Measurements from ENCODE around the gene TPCN2.
A peak's percentile ranks its signal among the peaks of the same experiment; 100 is the strongest.

TPCN2 gene

GRCh38 chr11:69010964-69011623, 37.6 kb upstream of the TPCN2 start:
- no peak for DNase-seq

DNA sequence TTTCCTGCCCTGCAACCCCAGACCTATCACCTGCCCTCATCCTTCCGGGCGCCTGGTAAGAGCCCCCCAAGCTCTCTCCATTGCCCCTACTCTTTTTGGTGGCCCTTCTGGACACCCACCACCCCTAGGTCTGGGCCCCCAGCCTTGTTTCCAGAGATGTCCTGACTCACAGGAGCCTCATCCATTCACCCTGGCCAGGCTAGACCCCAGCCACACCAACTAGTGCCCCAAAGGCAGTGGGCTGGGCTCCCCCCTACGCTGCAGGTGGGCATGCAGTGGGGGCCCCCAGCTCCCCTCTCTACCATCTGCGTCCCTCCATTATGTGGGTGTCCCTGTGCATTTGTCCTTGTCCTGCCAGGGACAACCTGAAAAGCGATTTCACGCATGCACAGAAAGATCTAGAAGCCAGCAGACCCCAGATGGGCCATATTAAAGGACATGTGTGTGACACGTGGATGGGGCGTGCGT, 37.1 kb upstream of the TPCN2 start:
- DNase-seq, result no peak

- no peak for DNase-seq
These were observed 36.4 kb upstream of the TPCN2 start for GRCh38 chr11:69012092-69013008.

- peak; percentile 28 to 65 for DNase-seq
These were observed 35.5 kb upstream of the TPCN2 start, which contains the start of gene MRGPRF for GRCh38 chr11:69013009-69013951. TSS of gene MRGPRF (minus strand) at chr11:69013246. CDS start at chr11:69009901, 3,345 bp downstream.

DNA sequence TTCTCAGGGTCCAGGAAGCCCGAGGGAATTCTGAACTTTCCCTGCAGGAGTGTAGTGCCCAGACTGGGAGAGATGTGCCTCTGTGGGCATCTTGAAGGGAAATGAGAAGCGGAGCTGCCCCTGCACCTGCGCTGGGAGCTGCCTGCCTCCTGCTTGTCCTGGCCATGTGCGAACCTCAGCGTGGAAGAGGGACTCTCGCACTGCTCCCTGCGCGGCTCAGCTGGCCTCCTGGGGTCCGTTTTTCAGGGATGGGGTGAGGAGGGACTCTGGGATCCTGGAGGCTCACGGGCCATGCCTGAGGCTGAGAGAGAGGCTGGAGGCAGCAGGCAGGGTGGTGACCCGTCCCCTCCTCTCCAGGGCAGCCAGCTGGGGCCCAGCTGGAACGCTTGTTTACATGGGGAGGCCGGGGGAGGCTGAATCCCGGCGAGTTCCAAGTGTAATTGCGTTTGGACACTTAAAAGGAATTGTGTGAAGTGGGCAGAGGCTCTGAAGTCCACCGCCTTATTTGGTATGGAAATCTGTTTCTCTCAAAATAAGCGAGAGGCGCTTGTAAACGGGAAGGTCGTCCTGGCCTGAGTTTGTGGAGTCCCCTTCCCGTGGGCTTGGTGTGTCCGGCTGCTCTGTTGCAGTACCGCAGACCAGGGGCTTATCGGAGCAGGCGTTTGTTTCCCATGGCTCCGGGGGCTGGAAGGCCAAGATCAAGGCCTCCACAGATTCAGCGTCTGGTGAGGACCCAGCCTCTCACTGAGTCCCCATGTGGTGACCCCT, 34.5 kb upstream of the TPCN2 start:
- DNase-seq, result no peak

DNA sequence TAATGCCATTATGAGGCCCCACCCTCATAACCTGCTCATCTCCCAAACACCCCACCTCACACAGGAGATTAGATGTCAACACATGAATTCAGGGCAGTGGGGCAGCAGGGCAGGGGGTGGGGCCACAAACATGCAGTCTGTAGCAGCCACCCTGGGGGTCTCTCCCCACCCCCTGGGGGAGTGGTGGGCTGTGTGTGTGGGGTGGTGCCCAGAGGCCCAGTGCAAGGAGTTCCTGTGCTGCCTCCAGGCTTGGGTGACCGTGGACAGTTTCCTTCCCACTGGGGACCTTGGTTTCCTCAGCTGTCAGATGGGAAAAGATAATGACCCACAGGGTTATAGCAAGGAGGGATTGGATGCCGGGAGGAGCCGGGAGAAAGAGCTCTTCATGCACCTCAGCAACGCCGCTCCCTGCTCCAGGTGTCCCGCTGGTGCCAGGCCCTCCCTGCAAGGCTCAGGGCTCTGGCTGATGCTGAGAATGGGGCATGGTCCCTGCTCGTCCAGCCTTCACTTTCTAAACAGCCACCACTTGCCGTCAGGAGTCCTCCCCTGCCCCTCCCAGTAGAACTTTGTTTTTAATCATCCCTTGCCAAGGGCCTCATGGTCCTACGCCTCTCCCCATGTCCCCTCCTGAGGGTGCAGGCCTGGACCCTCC, 33.7 kb upstream of the TPCN2 start:
- DNase-seq, result no peak

DNA sequence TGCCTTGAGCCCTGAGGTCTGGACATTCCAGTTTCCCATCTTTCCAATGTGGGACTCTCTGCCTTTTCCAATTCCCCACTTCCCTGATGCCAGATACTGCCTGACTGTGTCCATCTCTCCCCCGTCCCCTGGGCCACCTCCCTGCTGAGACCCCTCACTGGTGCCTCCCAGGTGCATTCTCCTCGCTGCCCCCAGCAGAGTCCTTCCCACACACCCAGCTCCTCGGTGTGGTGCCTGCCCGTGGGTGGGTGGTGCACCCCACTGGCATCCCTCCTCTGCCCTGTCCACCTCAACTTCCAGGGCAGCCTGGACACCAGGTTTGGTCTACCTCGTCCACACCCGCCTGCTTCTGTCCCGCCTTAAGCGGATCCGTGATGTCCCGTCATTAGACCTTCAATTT, 30.8 kb upstream of the TPCN2 start:
- DNase-seq, result no peak

DNA sequence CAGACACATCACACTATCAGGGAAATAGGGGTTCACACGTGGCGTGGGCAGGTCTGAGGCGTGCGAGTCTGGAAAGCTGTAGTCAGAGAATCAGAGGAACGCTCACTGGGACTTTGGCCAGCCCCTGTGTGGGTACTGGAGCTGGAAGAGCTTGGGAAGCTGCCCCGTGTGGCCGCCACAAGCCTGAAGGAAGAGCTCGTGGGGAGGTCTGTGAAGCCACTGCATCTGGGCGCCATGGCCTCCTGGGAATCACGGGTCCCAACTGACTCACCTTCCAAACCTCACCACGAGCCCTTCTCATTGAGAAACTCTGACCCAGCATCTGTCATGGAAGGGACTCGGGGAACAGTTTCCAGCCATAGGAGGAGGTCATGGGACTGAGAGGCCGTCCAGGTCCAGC, 29.8 kb upstream of the TPCN2 start:
- no peak for DNase-seq

DNA sequence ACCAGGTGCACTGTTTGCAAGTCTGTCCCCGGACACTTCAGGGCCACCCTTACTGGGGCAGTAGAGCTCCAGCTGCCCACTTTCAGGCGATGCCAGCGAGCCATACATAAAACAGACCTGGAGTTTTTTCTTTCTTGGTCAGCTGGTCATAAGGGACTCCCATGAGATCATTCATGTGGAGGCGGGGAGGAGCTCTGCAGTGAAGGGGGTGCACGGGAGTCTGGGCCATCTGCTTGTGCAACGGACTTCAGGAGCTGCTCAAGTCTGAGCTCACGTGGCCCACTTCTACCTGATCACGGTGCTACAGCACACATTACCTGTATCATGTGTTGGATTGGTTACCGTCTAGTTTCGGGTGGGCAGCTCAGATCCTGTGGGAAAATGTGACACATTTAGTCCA, 26.5 kb upstream of the TPCN2 start:
- no peak for DNase-seq

- no peak for DNase-seq
These were observed 24.2 kb upstream of the TPCN2 start for GRCh38 chr11:69024509-69024908.

DNA sequence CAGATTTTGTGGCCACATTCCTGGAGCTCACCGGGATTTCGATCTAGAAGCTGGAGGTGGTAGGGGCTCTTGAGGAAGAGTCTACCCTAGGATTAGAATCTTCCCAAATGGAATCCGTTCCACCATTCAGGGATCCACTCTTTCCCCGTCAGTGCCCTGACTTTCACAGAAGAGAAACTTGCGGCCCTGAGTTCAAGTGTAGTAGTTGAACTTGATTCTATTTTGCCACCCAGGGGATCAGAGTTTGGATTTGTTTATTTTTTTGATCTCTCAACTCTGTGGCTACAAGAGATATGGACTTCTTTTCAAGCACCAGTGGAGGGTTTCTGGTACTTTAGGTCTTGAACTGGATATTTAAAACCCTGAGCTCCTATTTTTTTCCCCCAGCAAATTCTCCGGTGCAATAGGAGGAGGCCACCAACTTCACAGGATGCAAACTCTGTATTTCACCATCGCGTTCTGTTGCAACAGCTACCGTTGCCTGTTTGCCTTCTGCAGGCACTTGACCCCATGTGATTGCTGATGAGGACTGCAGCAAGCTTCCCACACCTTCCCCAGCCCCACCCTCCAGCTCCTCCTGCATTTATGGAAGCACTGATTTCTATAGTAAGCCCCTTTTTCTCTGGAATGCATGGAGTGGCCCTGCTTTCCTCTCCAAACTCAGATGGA, 20.9 kb upstream of the TPCN2 start:
- no peak for DNase-seq

- DNase-seq, result no peak
These were observed 18.4 kb upstream of the TPCN2 start for GRCh38 chr11:69030301-69030700.

DNA sequence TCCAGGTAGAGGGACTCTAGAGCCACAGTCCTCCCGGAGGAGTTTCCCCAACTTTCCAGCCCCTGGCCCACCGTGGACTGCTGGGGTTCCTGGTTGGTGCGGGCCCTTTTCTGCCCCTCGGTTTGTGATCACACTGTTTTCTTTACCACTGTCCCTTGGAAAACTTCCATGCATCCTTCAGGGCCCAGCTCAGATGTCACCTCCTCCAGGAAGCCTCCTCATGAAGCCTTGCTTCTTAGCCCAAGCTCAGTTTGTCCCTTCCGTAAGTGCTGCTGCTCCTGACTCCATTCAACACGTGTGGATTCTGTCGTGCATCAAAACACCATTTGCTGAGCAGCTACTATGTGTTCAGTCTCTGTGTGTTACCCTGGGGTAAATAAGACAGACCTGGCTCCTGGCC, 15.9 kb upstream of the TPCN2 start:
- DNase-seq, result no peak

- DNase-seq, result no peak
These were observed 15.3 kb upstream of the TPCN2 start for GRCh38 chr11:69033431-69033830.

GRCh38 chr11:69034123-69034867, 14.4 kb upstream of the TPCN2 start:
- DNase-seq, result no peak

- no peak for DNase-seq
These were observed 13.4 kb upstream of the TPCN2 start for GRCh38 chr11:69035150-69035945.

DNA sequence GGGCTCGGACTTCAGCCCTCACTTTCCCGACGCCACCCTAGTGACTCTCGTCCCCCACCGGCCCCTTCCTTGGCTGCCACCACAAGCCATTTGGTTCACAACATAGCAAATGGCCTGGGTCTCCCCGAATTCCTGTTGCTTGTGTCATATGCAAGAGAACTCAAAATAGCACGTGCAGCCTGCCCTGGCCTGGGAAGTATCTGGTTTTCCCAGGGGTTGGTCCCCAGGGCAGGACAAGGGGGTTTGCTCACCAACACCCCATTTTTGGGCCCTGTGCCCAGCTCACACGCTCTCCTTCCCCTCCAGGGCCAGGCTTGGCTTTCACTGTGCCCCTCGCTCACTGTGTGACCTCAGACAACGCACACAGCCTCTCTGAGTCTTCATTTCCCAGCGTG, 12.8 kb upstream of the TPCN2 start:
- DNase-seq, result no peak

DNA sequence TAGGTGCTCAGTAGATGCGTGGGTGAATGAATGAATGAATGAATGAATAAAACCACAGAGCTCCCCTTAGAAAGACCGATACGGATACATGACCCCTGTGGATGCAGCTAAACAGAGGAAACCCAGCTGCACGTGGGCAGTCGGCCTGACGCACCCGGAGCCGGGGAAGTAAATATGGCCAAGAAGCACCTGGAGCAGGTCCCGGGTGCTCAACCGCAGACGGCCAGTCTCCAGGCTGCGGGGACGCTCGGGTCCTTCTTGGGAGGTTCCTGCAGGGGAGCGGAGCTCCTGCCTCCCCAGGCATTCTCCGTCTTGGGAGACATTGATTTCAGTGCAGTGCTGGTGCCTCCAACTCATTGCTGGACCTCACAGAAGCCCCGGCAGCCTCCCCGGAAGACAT, 11.7 kb upstream of the TPCN2 start:
- no peak for DNase-seq

DNA sequence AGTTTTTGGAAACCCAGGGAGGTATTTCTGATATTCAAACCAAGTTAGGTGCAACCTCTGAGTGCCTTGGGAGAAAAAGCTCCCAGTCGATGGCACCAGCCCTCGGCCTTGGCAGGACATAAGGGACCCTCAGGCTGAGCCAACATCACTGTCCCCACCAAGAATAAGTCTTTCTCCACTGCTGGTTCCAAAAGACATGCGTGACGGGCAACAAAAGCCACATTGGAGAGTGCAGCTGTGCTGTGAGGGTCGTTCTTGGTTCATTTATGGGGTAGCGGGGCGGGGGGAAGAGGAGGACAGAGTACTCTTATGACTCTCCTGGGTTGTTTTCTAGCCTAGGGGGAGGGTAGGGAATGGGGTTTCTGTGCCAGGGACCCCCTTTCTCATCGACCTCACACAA, 11.2 kb upstream of the TPCN2 start:
- DNase-seq, result no peak
